Lung (tissue), 12 donors: ENCODE measurements around the gene SLC6A2. TPM values are rescaled to one million over a fixed set of nuclear protein-coding genes. Genes with fewer than 3 reads are reported as not detected.

ENCODE experiments used
- ATAC-seq: fragments of 200-7000 bp; cut with Tn5 transposase; one replicate; pipeline ENCODE4 v1.9.1; 2020; ENCODE audit warnings: moderate number of reproducible peaks; ENCODE audit not compliant: insufficient read depth, low FRiP score
- DNase-seq, 3 donors: peaks; one replicate each; pipeline ENCODE4 v3.0.0-alpha.2; 2013 to 2017
- H3K27ac ChIP-seq, 2 donors: one replicate each; pipeline ENCODE4 v1.5.1; 2013; ENCODE audit warnings: mild to moderate bottlenecking in 2 of 2, moderate library complexity in 2 of 2, control low read depth in 1 of 2, inconsistent platforms in 1 of 2, low read depth in 1 of 2, low read length in 1 of 2
- H3K27me3 ChIP-seq, 3 donors: one replicate each; pipeline ENCODE4 v1.5.1; 2013; ENCODE audit warnings: low read length in 2 of 3; ENCODE audit not compliant: control insufficient read depth in 3 of 3, insufficient read depth in 3 of 3
- H3K36me3 ChIP-seq, 4 donors: one replicate each; pipeline ENCODE4 v1.5.1; 2013; ENCODE audit warnings: low read length in 4 of 4, mild to moderate bottlenecking in 1 of 4, moderate library complexity in 1 of 4; ENCODE audit not compliant: control insufficient read depth in 4 of 4, insufficient read depth in 4 of 4
- H3K4me1 ChIP-seq, 5 donors: one replicate each; pipeline ENCODE4 v1.5.1; 2013; ENCODE audit warnings: low read length in 5 of 5, mild to moderate bottlenecking in 2 of 5, moderate library complexity in 1 of 5; ENCODE audit not compliant: control insufficient read depth in 5 of 5, insufficient read depth in 5 of 5
- H3K4me3 ChIP-seq: one replicate; pipeline ENCODE4 v1.5.1; 2013; ENCODE audit warnings: mild to moderate bottlenecking, control low read depth, moderate library complexity
- H3K9ac ChIP-seq, 2 donors: one replicate each; pipeline ENCODE4 v1.5.1; 2013; ENCODE audit warnings: low read length in 2 of 2, control low read depth in 1 of 2; ENCODE audit not compliant: insufficient read depth in 1 of 2
- H3K9me3 ChIP-seq, 4 donors: one replicate each; pipeline ENCODE4 v1.5.1; 2013; ENCODE audit warnings: low read length in 3 of 4, mild to moderate bottlenecking in 1 of 4, moderate library complexity in 1 of 4; ENCODE audit not compliant: control insufficient read depth in 4 of 4, insufficient read depth in 3 of 4
- CTCF ChIP-seq: IDR thresholded peaks from 2 replicates; pipeline ENCODE4 v1.5.1; 2012; ENCODE audit warnings: mild to moderate bottlenecking; ENCODE audit errors: control extremely low read depth, extremely low read depth
- WGBS, 2 donors: extraction: QIAGEN DNeasy Blood & Tissue Kit; methylation state at CpG; one replicate each; pipeline ENCODE4 v1.1.7; 2013; 5-methylcytosine and 5-hydroxymethylcytosine counted together
- polyA plus RNA-seq, 2 donors: library from polyadenylated mRNA; stranded (reverse); fragments of 200-250 nt; gene quantifications; one replicate each; pipeline ENCODE4 v1.2.1, GENCODE V29; 2013
- total RNA-seq, 2 donors: library from RNA; depleted of rRNA in 1 of 2; stranded (reverse); fragments of >200 nt in 1 of 2; gene quantifications; one replicate each; pipeline ENCODE4 v1.2.1, GENCODE V29; 2014 to 2021
- donor health status: control.
- donor health status: control.
- donor health status: Bipolar disorder and iron deficiency.
- donor health status: healthy.
- donor health status: DM: yes; HTN: yes; CAD: no.

Gene SLC6A2
- total and polyA plus RNA-seq, 4 donors = 0.02 to 0.26 TPM; not detected in 2

GRCh38 chr16:55697867-55698266, 42.1 kb downstream of the SLC6A2 start:
- no peak for ATAC-seq
- no peak for DNase-seq
- H3K27me3 ChIP-seq = no peaks in the 10 kb centered on the region
- H3K4me3 ChIP-seq = no peak overlapping the region
- H3K9ac ChIP-seq = no peak overlapping the region
- peaks cover 0 to 4% (median 0%) of the 10 kb centered on the region in 5 donors for H3K4me1 ChIP-seq
- no peak overlapping the region for H3K27ac ChIP-seq
- WGBS, 2 donors = 79 to 80% methylated on average over 7 of the region's 7 CpGs
- no peak for TF ChIP-seq CTCF
- no peaks in the 10 kb centered on the region for H3K9me3 ChIP-seq
- no peaks in the 10 kb centered on the region for H3K36me3 ChIP-seq

GRCh38 chr16:55698331-55698730, 42.5 kb downstream of the SLC6A2 start:
- DNase-seq = no peak
- Histone ChIP-seq H3K4me3 (no peak overlapping the region), H3K36me3 (no peaks in the 10 kb centered on the region), H3K4me1 (peaks cover 0 to 4% (median 0%) of the 10 kb centered on the region in 5 donors), H3K27me3 (no peaks in the 10 kb centered on the region), H3K9ac (no peak overlapping the region), H3K9me3 (no peaks in the 10 kb centered on the region), H3K27ac (no peak overlapping the region)
- ATAC-seq = no peak
- WGBS, 2 donors = 81 to 83% methylated on average over 6 of the region's 6 CpGs
- no peak for TF ChIP-seq CTCF

- peaks cover 0 to 4% (median 0%) of the 10 kb centered on the region in 5 donors for H3K4me1 ChIP-seq
- no peak overlapping the region for H3K4me3 ChIP-seq
- no peak for TF ChIP-seq CTCF
- no peaks in the 10 kb centered on the region for H3K27me3 ChIP-seq
- no peaks in the 10 kb centered on the region for H3K9me3 ChIP-seq
- ATAC-seq = no peak
- no peak overlapping the region for H3K27ac ChIP-seq
- H3K36me3 ChIP-seq = no peaks in the 10 kb centered on the region
- H3K9ac ChIP-seq = no peak overlapping the region
- no peak for DNase-seq
Observed at GRCh38 chr16:55698946-55699345, 43.2 kb downstream of the SLC6A2 start.

DNA sequence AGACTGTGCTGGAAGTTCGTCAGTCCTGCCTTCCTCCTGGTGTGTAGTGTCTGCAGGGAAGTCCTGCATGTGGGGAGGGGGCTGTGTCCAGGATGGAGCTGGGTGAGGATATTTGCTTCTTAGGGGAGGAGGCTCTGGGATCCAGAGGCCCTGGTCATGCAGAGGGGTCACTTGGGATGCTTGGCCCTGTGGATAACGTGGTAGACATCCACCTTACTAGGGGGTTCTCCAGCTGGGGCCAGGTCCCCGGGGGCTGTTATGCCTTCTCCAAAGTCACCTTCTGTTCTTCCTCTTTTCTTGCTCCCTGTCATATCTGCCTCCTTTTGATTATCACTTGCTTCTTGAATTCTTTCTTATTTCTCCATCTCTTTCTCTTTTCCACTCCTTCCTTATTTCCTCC, 43.8 kb downstream of the SLC6A2 start:
- no peaks in the 10 kb centered on the region for H3K27me3 ChIP-seq
- no peak for ATAC-seq
- peaks cover 0 to 4% (median 0%) of the 10 kb centered on the region in 5 donors for H3K4me1 ChIP-seq
- 72 to 78% methylated on average over 3 of the region's 3 CpGs for WGBS, 2 donors
- no peaks in the 10 kb centered on the region for H3K36me3 ChIP-seq
- H3K4me3 ChIP-seq = no peak overlapping the region
- no peaks in the 10 kb centered on the region for H3K9me3 ChIP-seq
- DNase-seq = no peak
- no peak overlapping the region for H3K27ac ChIP-seq
- no peak overlapping the region for H3K9ac ChIP-seq
- no peak for TF ChIP-seq CTCF
